Iris pigment epithelial cell (primary cell): ENCODE measurements around the gene RAP1A.
A peak's percentile ranks its signal among the peaks of the same experiment; 100 is the strongest.
"Not testable (repeated sequence)": the region's sequence is repeated elsewhere in the genome, so short reads cannot be mapped to it uniquely, and the experiment has no call there.

Source experiments
- DNase-seq: peaks from one replicate; pipeline ENCODE4 v3.0.0-alpha.2; 2011; ENCODE audit warnings: low read depth

RAP1A gene

DNA sequence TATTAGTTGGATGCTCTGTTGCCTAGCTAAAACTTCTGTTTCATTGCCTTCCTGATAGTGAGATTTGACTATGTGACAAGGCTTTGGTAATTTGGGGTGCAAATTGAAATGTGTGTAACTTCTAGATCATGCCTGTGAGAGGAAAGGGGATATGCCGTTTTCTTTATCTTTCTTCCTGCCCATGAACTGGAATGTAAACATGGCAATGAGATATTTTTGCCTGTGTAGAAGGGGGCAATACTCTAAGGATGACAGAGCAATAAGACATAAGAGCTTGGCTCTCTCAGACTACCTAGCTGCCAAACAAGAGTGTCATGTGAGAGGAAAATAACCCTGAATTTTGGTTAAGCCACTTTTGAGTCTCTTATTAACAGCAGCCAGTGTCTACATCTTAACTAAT, 49.7 kb downstream of the RAP1A start:
- DNase-seq = peak; percentile 49

DNA sequence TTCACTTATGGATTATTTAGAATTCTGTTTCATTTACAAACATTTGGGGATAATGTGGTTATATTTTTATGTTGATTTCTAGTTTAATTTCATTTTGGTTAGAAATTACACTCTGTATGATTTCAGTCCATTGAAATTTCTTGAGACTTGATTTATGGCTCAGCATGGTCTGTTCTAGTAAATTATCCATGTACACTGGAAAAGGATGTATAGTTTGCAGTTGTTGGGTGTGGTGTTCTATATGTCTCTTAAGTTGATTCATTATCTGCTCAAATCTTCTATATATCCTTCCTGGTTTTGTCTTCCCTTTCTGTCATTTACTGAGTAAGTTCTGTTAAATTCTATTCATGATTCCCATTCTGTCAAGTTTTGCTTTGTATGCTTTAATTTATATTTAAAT, 52.3 kb downstream of the RAP1A start:
- DNase-seq = no peak

DNA sequence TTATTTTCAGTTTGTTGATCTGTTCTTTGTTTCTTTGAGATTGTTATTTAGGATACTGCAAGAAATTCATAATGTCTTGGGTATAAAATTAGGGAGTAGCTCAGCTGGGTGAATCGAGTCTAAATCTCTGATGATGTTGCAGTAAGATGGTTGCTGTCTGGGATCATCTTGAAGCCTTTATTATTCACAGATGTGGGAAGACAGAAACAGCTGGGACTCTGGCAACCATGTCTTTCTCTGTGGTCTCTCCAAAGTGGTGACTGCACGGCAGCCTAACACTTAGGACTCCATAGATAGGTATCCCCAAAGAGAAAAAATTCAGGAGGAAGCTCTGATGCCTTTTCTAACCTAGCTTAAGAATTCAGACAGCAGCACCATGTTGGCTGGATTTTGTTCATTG, 52.7 kb downstream of the RAP1A start:
- no peak for DNase-seq

DNA sequence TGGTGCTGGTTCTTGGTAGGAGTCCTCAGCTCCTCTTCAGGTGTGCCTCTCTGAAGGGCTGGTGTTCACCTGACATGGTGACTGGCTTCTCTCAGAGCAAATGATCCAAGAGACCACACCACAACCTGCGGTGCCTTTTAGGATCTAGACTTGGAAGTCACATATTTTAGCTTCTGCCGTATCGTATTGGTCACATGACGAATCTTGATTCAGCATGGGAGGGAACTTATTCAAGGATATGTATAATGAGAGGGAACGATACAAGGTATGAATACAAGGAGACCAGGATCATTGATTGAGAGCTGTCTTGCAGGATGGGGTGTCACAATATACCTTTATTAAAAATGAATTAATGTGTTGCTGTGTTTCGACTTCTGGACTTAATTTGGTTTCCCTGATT, 58.0 kb downstream of the RAP1A start:
- DNase-seq = no peak

DNA sequence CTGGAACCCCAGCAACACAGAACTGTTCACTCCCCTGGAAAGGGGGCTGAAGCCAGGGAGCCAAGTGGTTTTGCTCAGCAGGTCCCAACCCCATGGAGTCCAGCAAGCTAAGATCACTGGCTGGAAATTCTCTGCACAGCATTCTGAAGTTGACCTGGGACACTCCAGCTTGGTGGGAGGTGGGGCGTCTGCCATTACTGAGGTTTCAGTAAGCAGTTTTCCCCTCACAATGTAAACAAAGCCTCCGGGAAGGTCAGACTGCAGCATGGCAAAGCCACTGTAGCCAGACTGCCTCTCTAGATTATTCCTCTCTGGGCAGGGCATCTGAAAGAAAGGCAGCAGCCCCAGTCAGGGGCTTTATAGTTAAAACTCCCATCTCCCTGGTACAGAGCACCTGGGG, 60.0 kb downstream of the RAP1A start:
- no peak for DNase-seq

DNA sequence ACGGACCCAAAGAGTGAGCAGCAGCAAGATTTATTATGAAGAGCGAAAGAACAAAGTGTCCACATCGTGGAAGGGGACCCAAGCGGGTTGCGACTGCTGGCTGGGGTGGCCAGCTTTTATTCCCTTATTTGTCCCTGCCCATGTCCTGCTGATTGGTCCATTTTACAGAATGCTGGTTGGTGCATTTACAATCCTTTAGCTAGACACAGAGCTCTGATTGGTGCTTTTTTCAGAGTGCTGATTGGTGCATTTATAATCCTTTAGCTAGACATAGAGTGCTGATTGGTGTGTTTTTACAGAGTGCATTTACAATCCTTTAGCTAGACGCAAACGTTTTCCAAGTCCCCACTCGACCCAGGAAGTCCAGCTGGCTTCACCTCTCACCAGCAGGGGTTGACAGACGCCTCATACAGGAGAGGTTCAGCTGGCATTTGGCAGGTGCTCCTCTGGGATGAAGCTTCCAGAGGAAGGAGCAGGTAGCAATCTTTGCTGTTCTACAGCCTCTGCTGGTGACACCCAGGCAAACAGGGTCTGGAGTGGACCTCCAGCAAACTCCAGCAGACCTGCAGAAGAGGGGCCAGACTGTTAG, 60.7 kb downstream of the RAP1A start:
- not testable (repeated sequence) for DNase-seq

DNA sequence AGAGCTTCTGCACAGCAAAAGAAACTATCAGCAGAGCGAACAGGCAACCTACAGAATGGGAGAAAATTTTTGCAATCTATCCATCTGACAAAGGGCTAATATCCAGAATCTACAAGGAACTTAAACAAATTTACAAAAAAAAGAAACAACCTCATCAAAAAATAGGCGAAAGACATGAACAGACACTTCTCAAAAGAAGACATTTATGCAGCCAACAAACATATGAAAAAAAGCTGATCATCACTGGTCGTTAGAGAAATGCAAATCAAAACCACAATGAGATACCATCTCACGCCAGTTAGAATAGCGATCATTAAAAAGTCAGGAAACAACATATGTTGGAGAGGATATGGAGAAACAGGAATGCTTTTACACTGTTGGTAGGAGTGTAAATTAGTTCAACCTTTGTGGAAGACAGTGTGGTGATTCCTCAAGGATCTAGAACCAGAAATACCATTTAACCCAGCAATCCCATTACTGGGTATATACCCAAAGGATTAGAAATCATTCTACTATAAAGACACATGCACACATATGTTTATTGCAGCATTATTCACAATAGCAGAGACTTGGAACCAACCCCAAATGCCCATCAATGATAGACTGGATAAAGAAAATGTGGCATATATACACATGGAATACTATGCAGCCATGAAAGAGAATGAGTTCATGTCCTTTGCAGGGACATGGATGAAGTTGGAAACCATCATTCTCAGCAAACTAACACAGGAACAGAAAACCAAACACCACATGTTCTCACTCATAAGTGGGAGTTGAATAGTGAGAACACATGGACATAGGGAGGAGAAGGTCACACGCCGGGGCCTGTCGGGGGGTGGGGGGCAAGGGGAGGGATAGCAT, 65.9 kb downstream of the RAP1A start:
- DNase-seq = not testable (repeated sequence)

DNA sequence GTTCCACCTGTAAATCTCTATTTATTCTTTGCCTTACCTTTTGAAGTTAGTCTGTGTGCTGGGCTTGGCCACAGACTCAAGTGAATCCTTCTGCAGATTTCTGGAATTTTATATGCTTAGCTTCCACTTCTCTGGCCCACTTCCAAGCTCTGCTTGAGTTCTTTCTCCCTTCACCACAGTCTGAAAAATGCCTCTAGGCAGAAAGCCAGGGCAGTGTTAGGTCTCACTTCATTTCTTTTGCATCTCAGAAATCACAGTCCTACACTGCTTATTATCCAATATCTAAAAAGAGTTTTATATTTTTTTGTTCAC, 70.7 kb downstream of the RAP1A start:
- peak; percentile 95 for DNase-seq

DNA sequence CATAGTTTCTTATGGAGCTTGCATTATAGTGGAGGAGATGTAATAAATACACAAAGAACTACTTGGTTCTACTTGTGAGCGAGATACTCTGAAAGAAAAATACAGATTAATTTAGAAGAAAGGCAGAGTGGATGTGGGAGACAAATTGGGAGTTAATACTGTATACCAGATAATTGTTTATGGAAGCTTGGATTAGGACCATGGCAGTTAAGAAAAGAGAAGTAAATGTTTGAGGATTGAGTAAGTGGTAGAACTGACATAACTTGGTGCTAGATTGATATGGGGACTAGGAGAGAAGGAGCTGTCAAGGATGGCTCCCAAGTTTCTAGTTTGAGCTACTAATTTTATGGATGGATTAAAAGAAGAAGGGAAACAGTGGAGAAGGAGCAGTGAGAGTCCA, 72.3 kb downstream of the RAP1A start:
- DNase-seq = no peak

DNA sequence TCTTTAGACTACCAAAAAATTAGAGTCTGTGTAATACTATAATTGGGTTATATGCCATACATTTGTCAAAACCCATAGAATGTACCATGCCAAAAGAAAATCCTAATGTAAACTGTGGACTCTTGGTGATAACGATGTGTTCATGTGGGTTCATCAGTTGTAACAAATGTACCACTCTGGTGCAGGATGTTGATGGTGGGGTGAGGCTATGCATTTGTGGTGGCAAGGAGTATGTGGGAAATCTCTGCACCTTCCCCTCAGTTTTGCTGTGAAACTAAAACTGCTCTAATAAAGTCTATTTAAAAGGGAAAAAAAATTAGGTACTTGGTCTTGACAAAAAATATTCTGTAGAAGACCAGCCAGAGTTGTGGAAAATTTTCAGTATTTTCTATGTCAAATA, 76.2 kb downstream of the RAP1A start:
- no peak for DNase-seq

DNA sequence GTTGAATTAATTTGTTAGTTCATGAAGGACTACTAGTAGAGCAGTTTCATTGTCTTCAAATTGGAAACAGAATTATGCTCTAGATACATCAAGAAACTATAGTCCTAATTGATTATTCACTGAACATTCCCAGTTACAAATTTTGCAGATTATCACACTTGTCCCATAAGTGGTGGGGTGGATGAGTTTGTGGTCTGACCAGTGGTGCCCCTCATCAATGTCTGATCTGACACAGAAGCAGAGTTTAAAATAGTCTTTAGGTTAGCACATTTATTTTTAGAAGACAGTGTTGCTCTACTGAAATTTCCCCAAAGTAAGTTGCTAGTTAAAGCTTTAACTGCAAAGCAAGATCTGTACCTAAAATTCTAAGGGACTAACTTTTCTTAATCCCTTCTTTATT, 76.7 kb downstream of the RAP1A start:
- no peak for DNase-seq

DNA sequence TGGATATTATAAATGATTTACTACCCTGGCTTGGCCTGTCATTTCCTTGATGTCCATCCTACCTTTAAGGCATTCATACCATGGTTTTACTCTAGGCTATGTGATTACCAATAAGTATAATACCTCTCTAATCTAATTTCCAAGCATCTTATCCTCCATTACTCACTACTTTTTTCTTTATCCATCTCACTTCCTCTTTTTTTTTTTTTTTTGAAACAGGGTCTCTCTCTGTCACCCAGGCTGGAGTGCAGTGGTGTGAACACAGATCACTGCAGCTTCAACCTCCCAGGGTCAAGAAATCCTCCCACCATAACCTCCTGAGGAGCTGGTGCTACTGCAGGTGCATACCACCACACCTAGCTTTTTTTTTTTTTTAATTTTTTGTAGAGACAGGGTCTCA, 79.7 kb downstream of the RAP1A start:
- DNase-seq = no peak

DNA sequence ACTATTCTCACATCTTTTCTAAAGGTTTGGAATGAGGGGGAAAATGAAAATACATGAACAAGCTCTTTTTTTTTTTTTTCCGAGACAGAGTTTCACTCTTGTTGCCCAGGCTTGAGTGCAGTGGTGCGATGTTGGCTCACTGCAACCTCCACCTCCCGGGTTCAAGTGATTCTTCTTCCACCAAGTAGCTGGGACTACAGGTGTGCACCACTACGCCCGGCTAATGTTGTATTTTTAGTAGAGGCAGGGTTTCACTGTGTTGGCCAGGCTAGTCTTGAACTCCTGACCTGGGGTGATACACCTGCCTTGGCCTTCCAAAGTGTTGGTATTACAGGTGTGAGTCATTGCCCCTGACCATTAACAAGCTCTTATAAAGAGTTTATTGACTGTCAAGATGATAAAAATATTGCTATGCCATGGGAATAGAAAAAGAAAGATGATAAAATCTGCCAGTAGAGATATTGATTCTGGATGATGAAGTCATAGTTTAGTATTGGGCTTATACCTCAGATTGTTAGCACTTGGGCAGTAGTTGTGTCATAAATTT, 83.0 kb downstream of the RAP1A start:
- DNase-seq = no peak

DNA sequence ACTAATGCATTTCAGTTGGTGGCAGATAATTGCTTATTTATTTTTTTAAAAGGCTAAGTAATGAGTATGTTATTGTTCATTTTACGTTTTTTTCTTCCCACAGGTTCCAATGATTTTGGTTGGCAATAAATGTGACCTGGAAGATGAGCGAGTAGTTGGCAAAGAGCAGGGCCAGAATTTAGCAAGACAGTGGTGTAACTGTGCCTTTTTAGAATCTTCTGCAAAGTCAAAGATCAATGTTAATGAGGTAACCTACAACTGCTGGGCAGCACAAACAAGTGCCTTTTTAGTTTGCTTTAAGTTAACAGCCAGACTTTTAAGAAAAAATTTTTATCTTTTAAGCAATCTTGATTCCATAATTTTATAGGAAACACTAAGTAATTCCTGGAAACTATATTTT, 84.7 kb downstream of the RAP1A start:
- no peak for DNase-seq

DNA sequence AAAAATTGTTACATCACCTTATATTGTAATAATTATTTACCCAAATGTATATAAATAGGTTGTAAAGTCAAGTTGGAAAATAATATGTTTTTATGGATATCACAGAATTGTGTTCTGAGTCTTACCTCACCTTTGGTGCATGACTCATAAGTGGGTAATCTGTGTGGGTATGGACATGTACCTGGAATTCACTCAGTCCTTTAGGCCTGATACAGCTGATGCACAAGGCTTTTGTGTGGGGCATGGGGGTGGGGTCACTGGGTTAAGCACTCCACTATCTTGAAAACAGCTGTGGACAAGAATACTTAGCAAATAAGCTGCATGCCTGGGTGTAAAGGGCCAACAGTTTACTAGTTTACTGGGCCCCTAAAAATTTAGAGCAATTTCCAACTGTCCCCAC, 85.2 kb downstream of the RAP1A start:
- DNase-seq = no peak

DNA sequence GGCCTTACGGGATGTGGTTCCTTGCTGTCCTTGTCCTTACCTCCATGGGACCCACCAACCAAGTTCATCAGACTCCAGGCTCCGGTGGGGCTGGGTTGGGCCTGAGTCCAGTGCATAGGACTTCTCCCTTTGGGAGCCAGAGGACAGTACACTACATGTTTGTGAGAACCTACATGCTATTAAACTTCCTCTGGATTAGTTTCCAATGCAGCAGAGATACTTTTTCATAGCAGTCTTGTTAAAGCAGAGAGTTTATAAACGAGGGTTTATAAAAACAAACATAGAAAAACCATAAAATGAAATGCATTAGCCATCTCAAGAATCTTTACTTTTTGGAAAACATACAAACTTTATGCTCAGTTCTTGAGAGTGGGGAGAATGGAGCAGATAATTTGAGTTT, 86.3 kb downstream of the RAP1A start:
- DNase-seq = no peak

DNA sequence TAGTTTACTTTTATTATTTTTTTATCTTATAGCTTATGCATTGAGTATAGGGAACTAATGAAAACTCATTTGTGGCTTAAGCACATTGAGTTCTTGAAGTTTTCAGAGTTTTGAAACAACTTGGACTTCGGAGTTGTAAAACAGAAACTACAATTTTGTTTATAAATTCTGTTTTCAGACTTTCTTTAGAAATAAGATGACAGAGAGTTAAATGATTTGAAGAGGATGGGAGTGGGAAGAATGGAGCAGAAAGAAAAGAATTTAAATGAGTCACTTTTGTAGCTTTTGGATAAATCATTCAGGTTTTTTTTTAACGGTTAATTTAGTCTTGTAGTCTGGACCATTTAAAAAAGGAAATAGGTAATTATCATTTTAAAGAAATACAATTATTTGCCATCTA, 87.3 kb downstream of the RAP1A start:
- DNase-seq = peak; percentile 32

DNA sequence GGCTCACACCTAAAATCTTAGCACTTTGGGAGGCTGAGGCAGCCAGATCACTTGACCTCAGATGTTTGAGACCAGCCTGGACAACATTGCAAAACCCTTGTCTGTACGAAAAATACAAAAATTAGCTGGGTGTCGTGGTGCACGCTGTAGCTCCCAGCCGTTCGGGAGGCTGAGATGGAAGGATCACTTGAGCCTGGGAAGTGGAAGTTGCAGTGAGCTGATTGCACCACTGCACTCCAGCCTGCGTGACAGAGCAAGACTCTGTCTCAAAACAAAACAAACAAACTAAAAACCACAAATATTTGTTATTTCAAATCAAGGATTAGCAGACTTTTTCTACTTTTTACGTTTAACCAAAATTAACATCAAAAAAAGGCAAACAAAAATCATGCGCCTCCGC, 88.3 kb downstream of the RAP1A start:
- DNase-seq = peak; percentile 83

DNA sequence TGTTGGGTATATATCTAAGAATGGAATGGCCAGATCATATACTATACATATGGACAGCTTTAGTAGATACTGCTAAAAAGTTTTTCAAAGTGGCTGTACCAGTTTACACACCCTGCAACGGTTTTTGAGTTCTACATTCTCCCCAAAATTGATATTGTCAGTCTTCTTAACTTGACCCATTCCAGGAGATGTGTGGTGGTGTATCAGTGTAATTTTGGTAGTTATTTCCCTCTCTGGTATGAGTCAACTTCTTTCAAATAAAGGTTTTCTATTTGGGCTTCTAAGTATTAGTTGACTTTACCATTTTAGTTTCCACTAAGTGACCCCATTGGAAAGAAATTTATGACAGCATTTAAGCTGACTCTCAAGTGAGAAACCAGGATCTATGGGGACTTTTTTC, 90.4 kb downstream of the RAP1A start:
- no peak for DNase-seq

DNA sequence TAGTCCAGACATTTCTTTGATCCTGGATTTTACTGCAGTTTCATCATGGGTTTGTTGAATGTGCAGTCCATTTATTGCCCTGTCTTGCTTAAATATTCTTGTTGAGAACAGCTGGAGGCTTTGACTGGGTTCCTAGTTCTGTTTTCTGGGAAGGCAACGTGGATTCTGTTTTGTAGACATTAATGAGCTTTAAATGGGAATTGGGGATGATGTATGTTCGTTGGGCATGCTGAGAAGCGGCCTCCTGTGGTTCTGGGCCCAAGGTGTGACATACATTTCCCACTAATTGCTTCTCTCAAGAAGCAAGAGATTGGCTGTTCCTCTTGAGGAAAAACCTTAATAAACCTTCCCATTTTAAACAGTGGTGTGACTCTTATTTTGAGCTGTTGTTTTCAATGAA, 96.7 kb downstream of the RAP1A start:
- no peak for DNase-seq

DNA sequence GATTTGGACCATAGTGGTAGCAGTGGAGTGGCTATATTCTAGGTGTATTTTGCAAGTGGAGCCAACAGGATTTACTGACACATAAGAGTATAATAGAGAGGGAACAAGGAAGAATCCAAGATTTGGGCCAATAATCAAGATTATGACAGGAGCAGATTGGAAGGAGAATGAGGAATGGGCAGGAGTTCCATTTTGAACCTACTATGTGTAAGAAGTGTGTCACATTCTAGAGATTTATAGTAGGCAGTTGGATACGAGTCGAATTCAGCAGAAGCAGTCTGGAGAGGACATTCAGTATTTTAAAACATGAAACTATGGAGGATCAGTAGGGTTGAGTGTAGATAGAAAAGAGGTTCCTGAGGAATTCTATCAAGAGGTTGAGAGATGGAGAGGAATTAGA, 97.9 kb downstream of the RAP1A start:
- DNase-seq = no peak

DNA sequence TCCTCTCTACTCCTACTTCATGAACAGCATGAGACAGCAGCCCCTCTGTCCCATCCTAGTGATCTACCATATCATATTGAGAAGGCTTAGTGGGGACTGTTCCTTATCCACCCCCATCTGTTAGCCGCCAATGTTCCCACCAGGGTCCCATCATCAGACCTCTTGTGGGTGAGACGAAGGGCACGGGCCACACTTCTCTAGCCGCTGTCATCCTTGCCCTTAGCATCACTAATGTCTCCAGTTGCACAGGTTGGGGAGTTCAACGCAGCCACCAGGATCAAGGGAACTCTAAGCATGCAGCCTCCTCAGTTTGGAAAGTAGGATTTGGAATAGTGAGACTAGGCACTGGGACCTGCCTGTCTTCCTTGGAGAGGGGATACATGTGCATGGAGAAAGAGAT, 99.5 kb downstream of the RAP1A start:
- DNase-seq = no peak

DNA sequence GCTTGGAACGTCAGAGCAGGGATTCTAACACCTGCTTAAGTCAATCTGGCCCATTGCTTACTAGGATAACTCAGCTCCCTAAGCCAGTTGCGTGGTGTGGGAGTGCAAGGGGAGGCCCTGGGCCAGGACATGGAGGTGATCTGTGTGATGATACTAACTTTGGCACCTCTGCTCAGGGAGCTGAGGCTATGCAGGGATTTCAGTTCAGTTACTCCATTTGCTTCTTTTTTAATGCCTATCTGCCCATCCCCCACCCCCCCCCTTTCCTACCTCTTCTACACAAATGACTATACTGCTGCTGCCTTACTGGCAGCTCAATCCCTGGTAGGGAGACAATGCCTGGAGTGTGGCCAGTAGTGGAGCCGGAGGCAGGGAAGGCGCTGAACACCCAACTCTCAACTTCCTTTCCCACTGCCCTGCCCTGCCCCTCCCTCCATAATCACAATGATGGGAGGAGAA, 100.1 kb downstream of the RAP1A start:
- DNase-seq = no peak
